HG03039 (cell line): ENCODE data around the gene ZNF664.

Experiments used
- ATAC-seq: cut with Tn5 transposase; IDR thresholded peaks from one replicate; pipeline ENCODE4 v1.9.1; 2021; ENCODE audit warnings: mild to moderate bottlenecking, moderate library complexity; ENCODE audit not compliant: unreplicated experiment

ZNF664 gene

GRCh38 chr12:123987022-123987421 is 14.0 kb downstream of the ZNF664 start:
- no peak for ATAC-seq

- no peak for ATAC-seq
These were observed 16.2 kb downstream of the ZNF664 start for GRCh38 chr12:123989168-123989567.

- ATAC-seq = no peak
These were observed 16.7 kb downstream of the ZNF664 start for GRCh38 chr12:123989753-123990152.

- ATAC-seq = no peak
These were observed 17.5 kb downstream of the ZNF664 start for GRCh38 chr12:123990511-123990910.

GRCh38 chr12:123991372-123991951 is 18.4 kb downstream of the ZNF664 start:
- ATAC-seq = no peak

GRCh38 chr12:123992118-123992825 is 19.3 kb downstream of the ZNF664 start:
- no peak for ATAC-seq

GRCh38 chr12:123995023-123995748 is 22.2 kb downstream of the ZNF664 start:
- no peak for ATAC-seq

- ATAC-seq = no peak
These were observed 23.6 kb downstream of the ZNF664 start for GRCh38 chr12:123996581-123996980.

GRCh38 chr12:123997033-123997822 is 24.2 kb downstream of the ZNF664 start:
- no peak for ATAC-seq

- no peak for ATAC-seq
These were observed 24.9 kb downstream of the ZNF664 start for GRCh38 chr12:123997908-123998307.

- ATAC-seq = no peak
These were observed 25.5 kb downstream of the ZNF664 start for GRCh38 chr12:123998344-123998990.

- no peak for ATAC-seq
These were observed 26.0 kb downstream of the ZNF664 start for GRCh38 chr12:123998991-123999359.

GRCh38 chr12:124000111-124000510 is 27.1 kb downstream of the ZNF664 start:
- no peak for ATAC-seq

- ATAC-seq = no peak
These were observed 28.3 kb downstream of the ZNF664 start for GRCh38 chr12:124001343-124001742.

GRCh38 chr12:124002021-124002644 is 29.1 kb downstream of the ZNF664 start:
- no peak for ATAC-seq

GRCh38 chr12:124002654-124003053 is 29.6 kb downstream of the ZNF664 start:
- no peak for ATAC-seq

- ATAC-seq = no peak
These were observed 31.3 kb downstream of the ZNF664 start for GRCh38 chr12:124004233-124004875.

GRCh38 chr12:124006085-124006845 is 33.2 kb downstream of the ZNF664 start:
- no peak for ATAC-seq
